Activated naive CD8-positive, alpha-beta T cell treated with anti-CD3 and anti-CD28 coated beads, Interleukin-2, amount 50 U/mL, for 16 hours (primary cell): ENCODE results near the gene HSPD1.

Source experiments
- DNase-seq: peaks from one replicate; pipeline ENCODE4 v3.0.0-alpha.2; 2020; ENCODE audit warnings: low read depth, low spot score

Gene HSPD1

GRCh38 chr2:197437380-197437779 lies 62.3 kb downstream of the HSPD1 start:
- no peak for DNase-seq
